HG02884 (cell line): Measurements from ENCODE around the gene CDH20.

Experiments used
- ATAC-seq: cut with Tn5 transposase; IDR thresholded peaks from one replicate; pipeline ENCODE4 v1.9.1; 2021; ENCODE audit warnings: mild to moderate bottlenecking, moderate library complexity; ENCODE audit not compliant: unreplicated experiment

Gene CDH20

GRCh38 chr18:61528961-61529360, 195.7 kb downstream of the CDH20 start:
- ATAC-seq: no peak

GRCh38 chr18:61530681-61531080, 197.5 kb downstream of the CDH20 start:
- no peak for ATAC-seq

DNA sequence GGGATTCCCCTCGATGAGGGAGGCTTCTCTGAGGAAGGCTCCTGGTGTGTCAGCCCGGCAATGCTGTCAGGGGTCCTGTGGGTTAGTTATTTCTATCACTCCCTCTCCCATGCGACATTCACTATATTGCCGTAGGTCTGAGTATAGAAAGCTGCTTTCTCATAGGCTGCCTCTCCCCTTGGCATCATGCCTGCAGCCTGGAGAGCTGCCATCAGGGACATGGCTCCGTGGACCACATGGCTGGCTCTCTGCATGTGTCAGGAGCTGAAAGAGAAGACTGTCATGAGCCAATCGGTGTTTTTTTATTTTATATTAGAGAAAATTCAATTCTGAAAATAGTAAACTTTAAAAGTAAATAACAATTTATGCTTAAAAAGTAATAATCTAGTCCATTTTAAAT, 198.0 kb downstream of the CDH20 start:
- no peak for ATAC-seq

DNA sequence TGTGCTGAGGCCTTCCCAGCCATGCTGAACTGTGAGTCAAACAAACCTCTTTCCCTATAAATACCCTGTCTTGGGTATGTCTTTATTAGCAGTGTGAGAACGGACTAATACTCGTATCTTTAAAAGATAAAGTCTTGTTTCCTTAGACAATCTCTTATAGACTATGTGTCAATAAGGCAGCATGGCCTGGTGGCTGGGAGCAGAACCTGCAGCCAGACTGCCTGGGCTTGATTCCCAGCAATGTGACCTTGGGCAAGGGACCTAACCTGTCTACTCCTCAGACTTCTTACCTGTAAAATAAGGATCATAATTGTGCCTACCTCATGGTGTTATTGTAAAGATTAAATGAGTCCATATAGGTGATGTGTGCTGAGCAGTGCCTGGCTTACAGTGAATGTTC, 198.7 kb downstream of the CDH20 start:
- ATAC-seq: no peak

DNA sequence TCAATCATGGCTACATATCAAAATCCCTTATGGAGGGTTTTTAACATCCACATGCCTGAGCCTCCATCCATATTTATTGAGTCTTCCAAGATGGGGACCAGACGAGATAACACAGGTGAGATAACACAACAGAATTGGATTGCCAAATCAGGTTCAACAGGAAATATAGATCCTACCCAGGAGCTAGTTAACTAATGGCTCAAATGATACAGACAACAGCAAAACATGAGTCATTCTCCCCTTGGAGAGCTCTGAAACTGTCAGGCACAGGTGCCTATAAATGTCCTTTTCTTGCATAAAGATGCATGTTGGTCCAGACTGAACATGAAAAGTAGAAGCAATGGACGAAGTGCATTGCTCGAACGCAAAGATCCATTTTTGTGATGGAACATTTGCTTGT, 202.2 kb downstream of the CDH20 start:
- no peak for ATAC-seq

GRCh38 chr18:61541673-61542072, 208.4 kb downstream of the CDH20 start:
- ATAC-seq: no peak

DNA sequence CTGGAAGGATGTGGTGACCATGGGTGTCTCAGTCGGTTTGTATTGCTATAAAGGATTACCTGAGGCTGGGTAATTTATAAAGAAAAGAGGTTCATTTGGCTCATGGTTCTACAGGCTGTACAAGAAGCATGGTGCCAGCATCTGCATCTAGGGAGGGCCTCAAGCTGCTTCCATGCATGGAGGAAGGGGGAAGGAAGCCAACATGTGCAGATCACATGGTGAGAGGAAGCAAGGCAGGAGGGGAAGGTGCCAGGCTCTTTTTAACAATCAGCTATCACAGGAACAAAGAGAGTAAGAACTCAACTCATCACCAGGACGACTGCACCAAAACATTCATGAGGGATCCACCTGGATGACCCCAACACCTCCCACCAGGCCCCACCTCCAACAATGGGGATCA, 209.4 kb downstream of the CDH20 start:
- ATAC-seq: no peak

DNA sequence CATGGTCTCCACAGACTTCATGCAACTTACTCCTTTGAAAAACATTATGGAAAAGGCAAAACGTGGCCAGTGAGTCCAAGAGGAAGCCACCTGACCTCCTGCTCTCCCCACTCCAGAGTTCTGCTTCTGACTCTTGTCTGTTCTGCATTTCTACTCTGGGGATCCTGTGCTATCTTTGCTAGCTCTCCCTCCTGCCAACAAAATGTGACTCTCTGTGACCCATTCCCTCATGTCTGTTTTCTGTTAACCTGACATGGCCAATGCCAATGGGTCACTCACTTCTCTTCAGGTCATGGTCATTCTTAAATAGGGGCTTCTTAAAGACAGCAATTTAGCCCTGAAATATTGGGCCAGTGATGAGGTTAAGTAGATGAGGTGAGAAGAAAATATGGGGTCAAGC, 210.3 kb downstream of the CDH20 start:
- no peak for ATAC-seq

- no peak for ATAC-seq
Observed at GRCh38 chr18:61544178-61544577, 210.9 kb downstream of the CDH20 start.

DNA sequence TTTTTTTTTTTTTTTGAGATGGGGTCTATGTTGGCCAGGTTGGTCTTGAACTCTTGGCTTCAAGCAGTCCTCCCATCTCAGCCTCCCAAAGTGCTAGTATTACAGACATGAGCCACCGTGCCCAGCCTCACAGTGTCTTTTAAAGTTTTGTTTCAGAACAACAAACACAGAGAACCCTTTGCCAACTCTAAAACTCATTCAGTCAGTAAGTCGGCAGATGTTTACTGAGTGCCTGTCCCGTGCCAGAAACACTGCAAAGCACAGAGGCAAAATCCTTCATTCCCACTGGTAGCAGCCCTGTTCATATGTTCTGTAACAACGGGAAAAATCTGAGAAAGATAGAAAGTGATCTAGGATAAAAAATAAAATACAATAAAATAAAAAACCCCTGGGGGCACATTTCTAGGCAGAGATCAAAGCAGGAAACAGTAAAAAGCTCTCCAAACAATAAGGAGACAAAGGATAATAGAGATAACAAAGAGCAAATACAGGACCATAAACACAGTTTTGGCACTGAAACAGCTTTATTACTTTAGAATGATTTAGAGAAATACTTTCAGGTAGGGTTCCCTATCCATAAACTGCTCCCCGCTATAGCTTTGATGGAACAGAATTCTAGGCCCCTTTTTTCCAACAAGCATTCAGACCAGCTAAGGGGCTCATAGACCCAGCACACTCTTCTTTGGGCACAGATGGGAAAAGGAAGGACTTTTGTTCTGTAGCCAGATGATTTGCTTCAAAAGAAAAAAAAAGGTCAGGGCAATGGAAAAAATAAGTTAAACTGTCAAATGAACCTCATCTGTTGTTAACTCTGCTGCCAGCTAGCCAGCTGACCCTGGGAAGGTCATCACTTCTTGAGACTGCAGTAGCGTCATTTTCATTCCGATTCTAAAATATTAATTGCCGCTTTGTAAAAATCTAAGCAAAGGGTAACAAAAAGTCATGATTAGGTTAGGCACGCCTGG, 212.3 kb downstream of the CDH20 start:
- ATAC-seq: no peak

DNA sequence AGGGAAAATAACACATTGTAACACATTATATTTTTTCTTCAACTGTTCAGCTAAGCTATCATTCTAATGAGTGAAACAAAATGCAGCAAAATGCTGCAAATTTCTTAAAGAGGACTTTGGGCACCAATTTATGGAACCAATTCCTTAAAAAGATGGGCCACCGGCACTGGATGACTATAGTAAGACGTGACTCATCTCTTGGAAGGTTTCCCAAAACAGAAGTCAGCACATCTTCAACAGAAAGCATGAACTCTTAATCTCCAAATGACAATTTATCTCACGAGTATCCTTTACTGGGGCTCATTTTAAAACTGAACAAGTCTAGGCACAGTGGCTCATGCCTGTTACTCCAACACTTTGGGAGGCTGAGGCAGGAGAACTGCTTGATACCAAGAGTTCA, 213.4 kb downstream of the CDH20 start:
- no peak for ATAC-seq

GRCh38 chr18:61549416-61549815, 216.2 kb downstream of the CDH20 start:
- no peak for ATAC-seq

- ATAC-seq: no peak
Observed at GRCh38 chr18:61549889-61550288, 216.7 kb downstream of the CDH20 start.

DNA sequence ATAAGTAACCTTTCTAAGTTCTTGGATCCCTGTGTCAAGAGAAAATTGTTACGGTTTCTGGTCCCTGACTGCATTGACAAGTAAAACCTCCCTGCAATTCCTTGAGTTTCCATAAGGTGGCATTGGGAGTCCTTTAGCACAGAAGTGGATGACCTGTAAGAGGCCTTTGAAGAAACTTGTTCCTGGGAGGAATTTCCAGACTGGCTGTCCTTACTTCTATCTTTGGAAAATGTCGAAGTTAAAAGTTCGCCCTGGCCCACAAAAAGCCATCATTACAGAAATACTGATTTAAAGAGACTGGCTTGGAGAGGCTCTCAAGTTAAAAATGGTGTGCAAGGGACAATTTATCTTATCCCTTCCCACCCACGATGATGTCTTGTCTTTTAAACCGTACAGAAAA, 218.4 kb downstream of the CDH20 start:
- no peak for ATAC-seq

GRCh38 chr18:61553045-61553659, 219.9 kb downstream of the CDH20 start:
- ATAC-seq: no peak

GRCh38 chr18:61554117-61554776, 221.0 kb downstream of the CDH20 start:
- ATAC-seq: no peak

GRCh38 chr18:61554946-61555361, 221.7 kb downstream of the CDH20 start:
- no peak for ATAC-seq

GRCh38 chr18:61556316-61556715, 223.1 kb downstream of the CDH20 start:
- no peak for ATAC-seq

GRCh38 chr18:61556862-61557261, 223.6 kb downstream of the CDH20 start:
- ATAC-seq: no peak

- no peak for ATAC-seq
Observed at GRCh38 chr18:61569176-61569892, 236.1 kb downstream of the CDH20 start.

DNA sequence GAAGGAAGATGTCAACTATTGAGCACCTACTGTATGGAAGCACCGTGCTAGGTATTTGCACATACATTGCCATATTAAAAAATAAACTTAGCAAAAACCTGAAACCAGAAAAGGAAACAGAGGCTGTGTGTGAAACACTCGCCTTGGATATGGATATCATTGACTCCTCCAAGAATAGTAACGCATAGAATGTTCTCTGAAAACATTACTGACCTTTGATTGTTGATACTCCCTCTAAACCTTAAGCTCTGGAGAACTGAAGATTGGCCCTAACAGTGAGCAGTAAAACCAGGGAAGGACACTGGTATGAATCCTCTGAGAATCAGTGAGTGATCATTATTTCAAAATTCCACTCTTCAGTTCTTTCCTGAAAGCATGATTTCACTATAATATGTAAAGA, 236.8 kb downstream of the CDH20 start:
- no peak for ATAC-seq
